Measurements from ENCODE around the gene SPATA31C1. TPM values are rescaled to one million over a fixed set of nuclear protein-coding genes. Genes with fewer than 3 reads are reported as not detected.

The SPATA31C1 gene
- total RNA-seq (2022; extraction: Qiagen RNA extraction; ENCODE audit: low read depth), result not detected in 5 replicates

GRCh38 chr9:87917662-87918061 is at the start of gene SPATA31C1:
SPATA31C1 (plus strand) TSS chr9:87917962.

GRCh38 chr9:87882627-87883026 is 35.1 kb upstream of the SPATA31C1 start, which contains the start of gene SPATA31E1:
SPATA31E1 (plus strand) TSS chr9:87882877; CDS start chr9:87882892, 15 bp downstream.

Other genes with a start within 250 kb of the SPATA31C1 start
- 898 to 1,037 TPM (median 949 TPM) in 5 replicates for gene CTSL, start 191.8 kb upstream of the SPATA31C1 start, total RNA-seq (2022; extraction: Qiagen RNA extraction; ENCODE audit: low read depth)
- gene SPATA31E1, start 35.1 kb upstream of the SPATA31C1 start, total RNA-seq (2022; extraction: Qiagen RNA extraction; ENCODE audit: low read depth), result 0.01 to 0.03 TPM in 2 of 5 replicates, not detected in the others
- 8.5 to 9.2 TPM (median 8.6 TPM) in 5 replicates for gene CDK20, start 56.6 kb downstream of the SPATA31C1 start, total RNA-seq (2022; extraction: Qiagen RNA extraction; ENCODE audit: low read depth)
- not detected in 5 replicates for gene SPATA31C2, start 220.5 kb downstream of the SPATA31C1 start, total RNA-seq (2022; extraction: Qiagen RNA extraction; ENCODE audit: low read depth)

Measured in A549 treated with CpdA at 1 μM for 4 hours (cell line).